Renal cortical epithelial cell (primary cell): ENCODE results near the gene GFRA1. TPM values are rescaled to one million over a fixed set of nuclear protein-coding genes. Genes with fewer than 3 reads are reported as not detected.

ENCODE experiments used
- DNase-seq: peaks from one replicate; pipeline ENCODE4 v3.0.0-alpha.2; 2011; ENCODE audit warnings: low read depth
- total RNA-seq: library from RNA; depleted of rRNA; stranded (reverse); fragments of >200 nt; gene quantifications from 2 replicates; pipeline ENCODE4 v1.2.3, GENCODE V29; 2014

Gene GFRA1
- total RNA-seq, 1 donor from 2014 or later, result 112 TPM

DNA sequence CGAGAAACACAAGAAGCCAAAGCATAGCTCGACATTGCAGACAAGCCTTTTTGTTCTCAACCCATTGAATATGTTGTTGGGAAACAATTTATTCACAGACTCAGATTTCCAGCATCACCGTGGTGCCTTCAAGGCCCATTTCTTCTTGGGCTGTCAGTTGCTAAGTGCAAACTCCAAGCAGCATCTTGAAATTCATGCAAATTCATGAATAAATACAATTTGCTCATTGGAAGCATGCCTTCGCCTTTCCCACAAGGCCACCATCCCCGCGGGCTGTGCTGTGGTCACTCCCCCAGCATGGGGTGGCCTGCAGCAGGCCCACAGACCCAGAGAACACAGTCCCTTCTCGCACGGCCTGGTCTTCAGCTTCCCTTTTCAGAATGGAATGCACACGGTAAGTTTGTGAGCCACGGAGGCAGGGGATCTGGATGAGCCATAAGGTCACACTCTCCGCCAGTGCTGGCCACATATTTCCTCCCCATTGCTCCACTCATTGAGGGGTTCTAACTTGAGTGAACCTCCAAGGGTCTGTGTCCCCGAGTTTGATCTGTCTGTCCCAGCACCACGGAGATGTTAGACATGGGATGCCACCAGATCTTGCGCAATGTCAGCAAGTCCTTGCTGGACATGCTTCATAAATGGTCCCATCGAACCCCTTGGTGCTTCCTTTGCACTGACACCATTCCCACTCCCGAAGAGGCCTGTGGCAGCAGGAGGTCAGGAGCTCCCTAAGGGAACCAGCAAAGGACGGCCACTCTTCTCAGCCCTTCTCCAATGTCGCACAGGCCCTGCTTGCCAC lies 109.5 kb downstream of the GFRA1 start:
- DNase-seq, result no peak

DNA sequence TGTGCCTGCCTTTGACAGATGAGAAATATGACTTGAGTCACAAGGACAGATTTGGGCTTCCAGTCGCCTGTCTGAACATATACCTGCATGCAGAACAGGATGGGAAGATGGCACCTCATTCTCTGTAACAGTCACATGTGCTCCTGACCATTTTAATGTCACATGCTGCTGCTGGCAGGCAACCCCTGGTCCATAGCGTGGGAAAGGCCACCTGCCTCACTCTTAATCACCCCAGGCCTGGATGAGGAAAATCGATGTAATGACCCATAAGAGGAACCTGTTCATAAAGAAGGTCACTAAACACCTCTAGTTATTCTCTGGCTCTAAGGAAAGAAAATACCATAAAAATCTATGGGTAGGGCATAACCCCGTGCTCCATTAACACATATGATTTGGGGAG lies 110.2 kb downstream of the GFRA1 start:
- DNase-seq, result no peak

DNA sequence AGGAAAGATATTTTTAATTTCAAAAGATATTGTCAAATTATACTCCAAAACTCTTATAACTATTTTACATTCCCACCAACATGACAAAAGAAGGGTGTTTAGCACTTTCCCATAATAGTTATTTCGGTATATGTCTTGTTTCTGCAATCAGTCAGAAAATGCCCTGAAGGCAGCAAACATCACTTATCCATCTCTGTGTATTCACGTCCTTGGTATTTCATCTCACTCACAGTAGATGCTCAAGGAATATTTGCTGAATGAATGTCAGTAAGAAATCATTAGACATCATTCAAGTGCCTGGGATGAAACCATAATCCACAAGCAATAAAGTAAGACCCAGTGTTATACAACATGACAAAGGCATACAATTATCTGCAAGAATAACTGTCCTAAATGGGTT lies 112.7 kb downstream of the GFRA1 start:
- DNase-seq, result no peak

DNA sequence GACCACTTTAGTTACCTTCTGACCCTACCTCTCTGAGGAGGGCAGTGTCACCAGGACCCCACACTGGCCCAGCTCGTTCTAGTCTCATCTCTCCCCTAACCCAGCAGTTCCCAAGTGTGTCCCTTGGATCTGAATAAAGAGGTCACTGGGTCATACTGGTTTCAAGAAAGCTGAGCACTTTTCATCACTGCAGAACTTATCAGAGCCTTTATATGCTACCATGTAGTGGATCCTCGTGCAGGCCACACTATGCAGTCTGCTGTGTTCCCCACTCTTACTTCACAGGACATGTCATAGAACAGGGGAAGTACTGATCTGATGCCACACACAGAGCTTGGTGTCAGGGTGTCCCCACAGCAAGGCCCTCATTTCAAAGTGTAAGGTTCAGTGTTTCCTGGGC lies 113.8 kb downstream of the GFRA1 start:
- no peak for DNase-seq

DNA sequence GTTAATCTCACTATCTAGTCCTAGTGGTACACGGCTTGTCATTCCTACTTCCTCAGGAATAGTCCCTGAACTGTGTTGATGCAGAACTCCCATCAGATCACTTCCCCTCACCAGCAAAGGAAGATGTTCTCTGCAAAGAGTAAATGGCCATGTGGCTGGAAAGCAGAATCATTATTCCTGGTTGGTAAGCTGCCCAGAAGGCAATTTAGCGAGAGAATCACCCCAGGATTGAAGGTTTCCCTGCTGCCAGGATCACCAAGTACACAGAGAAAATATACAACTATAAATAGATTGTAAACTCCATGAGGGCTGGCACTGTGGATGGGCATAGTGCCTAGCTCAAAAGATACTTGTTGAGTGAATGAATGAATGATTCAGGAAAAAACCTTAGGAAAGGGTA lies 115.0 kb downstream of the GFRA1 start:
- no peak for DNase-seq

DNA sequence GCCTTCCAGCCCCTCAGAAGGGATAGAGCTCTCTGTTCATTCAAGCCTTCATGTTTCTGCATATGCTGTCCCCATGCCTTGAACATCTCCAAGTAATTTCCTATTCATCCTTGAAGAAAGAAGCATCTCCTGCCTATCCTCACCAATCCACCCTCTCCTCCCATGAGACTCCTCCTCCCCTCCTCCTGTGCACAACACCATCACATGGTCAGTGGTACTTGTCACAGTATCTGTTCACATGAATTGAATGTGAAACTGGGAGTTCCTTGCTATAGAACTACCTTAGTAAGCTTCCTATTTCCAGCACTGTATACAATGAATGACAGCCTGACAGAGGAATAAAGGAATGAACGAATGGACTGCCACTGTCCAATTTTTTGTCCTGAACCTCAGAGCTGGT lies 115.5 kb downstream of the GFRA1 start:
- no peak for DNase-seq

DNA sequence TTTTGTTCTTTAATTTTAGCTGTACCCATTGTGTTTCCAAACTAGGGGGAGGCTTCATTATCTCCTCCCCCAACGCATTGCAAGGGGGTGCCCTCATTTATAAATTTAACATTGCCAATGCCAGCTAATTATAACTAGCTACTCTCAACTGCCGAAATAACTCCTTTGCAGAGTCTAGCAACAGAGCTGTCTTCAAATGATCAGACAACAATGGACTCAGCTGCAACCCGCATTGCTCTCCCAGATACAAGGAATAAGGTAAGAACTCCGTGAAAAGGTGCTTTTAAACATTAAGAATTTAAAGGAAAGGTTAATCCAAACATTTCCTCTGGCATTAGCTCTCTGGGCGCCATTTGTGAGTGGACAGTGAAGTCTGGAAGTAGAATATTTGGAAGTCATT lies 116.2 kb downstream of the GFRA1 start:
- no peak for DNase-seq

DNA sequence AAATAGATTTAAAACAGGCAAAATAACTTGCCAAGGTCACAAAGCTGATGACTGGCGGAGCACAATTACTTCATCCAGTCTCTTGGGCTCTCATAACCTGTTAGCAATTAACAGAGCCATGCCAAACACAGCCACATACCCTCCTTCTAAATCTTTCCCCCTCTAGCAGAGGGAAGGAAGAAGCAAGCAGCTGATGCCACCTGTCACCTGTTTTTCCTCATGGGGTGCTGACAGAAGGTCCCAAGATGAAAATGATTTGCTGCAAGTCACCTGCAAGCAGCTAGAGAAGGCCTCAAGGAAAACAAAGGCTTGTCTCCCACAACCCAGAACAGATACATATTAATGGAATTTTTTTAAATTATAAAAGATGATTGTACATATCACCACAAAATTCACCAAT lies 117.8 kb downstream of the GFRA1 start:
- DNase-seq, result no peak

DNA sequence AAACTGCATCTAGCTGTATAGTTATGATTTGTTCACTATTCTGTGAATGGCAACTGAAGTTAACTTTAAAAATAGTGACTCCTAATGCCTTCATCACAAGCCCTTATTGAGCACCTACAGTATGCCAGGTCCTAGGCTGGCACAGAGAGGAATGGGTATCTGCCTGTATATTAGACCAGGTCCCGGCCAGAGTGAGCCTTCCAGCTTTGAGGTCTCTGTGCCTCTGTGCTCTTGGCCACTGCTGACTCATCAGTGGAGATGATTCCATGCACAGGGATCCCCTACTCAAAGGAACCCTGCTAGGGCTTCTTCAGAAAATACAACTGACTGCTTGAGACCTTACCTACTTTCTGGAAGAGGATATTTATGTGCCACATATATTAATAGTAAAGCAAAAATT lies 118.4 kb downstream of the GFRA1 start:
- DNase-seq, result no peak

DNA sequence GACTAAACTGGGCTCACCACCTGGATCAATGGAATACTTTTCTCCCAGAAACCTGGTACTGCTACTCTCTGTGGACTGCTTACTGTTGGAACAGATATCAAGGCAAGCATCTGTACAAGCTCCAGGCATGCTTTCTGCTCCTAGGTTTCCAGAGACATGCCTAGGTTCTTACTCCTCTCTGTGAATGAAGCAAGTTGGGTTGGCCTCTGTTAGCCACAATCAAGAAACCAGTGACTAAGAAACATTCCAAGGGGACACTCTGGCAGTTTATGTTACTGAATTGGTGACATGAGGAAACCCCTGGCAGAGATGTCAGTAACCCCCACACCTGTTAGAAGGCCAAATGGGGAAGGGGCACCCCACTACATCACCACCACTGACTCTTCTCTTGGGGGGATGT lies 121.9 kb downstream of the GFRA1 start:
- DNase-seq, result peak; percentile 18

DNA sequence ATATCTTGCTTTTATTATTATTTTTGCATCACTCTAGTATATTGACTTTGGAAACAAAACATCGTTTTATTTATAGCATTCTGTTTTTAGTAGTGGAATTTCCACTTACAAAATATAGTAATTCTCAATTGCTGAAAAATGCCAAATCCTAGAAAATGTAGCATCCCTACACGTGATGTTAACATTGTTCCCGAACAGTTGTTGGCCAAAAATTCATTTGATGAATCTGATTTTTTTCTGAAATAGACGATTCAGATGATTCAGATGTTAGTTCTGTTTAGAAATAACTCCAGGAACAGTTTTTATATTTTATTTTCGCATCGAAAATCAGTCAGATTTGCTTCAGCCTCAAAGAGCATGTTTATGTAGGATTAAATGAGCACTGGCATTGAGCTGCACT lies 122.4 kb downstream of the GFRA1 start:
- no peak for DNase-seq

DNA sequence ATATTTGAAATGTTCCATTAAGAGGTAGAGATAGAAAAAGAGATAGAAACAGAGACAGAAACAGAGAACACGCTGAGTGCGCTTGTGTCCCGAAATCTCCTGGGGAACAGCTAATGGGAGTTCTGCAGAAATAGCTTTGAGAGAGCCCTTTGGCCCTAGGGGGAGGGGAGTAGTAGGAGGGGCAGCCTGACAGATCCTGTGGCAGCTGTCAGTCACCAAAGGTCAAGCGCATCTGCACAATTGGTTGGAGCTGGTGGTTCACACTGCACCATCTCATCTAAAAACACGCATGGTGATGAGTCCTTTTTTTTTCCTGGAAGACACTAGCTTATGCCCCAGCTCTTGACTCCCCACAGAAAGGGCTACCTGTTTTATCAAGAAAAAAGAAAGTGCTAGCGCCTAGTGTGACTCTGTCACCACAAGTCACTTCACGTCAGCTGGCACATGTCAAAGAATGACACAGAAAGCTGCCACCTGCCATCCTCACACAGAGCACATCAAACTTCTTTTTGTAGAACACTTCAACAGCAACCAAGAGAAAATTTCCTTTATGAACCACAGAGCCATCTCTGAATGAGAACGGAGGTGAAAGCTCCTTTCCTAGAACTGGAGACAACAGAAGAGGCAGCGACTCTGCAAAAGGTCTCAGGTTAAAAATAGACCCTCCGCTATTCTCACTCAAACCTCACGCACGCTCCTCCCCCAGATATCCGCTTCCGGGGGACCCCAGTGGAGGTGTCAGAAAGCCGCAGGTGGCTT lies 125.7 kb downstream of the GFRA1 start:
- DNase-seq, result no peak

DNA sequence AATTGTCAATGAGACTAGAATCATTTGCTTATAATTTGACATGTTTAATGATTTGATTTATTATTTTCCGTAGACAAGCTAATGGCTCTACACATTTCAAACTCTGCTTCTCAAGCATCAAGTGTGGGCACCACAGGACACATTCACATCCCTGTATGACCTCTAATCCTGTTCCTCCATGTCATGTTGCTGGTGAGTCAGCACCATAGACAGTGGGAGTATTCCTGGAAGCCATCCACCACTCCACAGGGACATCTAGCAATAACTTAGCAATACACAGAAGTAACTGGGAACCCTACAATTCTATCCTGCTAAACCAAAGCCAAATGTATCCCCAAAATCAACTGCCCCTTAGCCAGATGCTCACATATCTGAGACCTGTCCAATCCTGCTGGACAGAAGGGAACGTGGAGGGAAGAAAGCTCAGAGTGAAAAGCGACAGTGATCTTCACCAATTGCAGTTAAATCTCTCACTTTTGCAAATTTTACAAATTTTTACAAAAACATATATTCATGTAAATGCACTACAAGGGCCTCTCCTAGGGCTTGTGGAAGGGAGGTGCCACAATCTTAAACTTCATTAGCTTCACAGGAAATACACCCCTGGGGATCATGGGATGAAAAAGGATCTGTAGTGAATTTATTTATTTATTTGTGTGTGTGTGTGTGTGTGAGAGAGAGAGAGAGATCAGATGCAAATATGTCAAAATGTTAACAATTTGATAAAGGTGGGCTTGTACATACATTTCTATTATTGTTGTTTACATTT lies 126.5 kb downstream of the GFRA1 start:
- DNase-seq, result peak; percentile 53

DNA sequence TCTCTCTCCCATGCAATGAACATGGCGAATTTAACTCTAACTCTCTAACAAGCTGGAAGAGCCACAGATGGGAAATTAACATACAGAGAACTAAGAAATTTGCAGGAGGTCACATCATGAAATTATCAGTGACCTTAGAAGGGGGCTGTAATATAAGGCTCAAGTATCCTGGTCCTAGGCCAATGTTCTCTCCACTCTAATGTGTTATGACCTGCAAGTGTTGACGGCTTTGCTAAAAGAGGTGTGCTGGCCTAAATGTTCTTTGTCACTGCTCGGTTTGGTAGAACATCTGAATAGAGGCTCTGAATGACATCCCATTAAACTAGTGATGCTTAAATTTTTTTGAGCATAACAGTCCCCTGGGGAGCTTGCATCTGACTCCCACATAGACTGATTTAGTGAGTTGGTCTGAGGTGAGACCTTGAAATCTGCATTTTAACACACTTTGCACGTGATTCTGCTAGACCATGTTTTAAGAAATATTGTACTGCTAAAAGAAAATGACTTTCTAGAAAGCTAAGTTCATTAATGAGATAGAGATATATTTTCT lies 129.3 kb downstream of the GFRA1 start:
- DNase-seq, result no peak

DNA sequence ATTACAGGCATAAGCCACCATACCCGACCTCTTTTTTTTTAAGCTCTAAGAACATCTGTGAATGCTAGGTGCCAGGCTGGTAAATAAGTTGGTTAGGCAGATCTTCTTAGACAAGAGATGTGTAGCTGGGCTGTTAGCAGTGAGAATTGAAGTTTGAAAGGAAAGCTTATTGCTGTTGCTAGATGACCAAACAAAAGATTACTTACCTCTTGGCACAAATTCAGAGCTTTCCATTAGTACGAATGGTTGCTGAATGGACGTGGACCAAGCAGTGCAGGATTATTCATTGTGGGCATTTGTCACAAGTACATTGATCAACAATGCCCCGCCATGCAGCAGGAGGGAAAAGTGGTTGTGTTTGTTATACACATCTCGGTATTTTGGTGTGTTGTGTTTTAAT lies 131.2 kb downstream of the GFRA1 start:
- DNase-seq, result peak; percentile 6

DNA sequence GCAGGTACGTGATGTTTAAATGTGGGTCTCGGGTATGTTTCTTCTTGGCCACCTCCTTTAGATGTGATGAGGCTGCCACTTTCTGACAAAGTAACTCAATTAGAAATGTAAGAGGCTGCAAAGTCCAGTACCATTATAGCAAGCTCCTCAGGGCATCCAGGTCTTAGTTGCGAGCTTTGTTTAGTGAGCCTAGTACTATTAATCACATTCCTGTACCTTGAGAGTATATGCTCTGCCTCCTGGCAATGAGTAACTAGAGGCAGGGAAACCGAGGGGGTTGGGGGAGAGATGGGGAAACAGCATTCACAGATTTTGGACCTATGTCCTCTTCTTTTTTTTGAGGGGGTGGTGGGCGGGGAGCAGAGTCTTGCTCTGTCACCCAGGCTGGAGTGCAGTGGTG lies 131.8 kb downstream of the GFRA1 start:
- peak; percentile 46 for DNase-seq

DNA sequence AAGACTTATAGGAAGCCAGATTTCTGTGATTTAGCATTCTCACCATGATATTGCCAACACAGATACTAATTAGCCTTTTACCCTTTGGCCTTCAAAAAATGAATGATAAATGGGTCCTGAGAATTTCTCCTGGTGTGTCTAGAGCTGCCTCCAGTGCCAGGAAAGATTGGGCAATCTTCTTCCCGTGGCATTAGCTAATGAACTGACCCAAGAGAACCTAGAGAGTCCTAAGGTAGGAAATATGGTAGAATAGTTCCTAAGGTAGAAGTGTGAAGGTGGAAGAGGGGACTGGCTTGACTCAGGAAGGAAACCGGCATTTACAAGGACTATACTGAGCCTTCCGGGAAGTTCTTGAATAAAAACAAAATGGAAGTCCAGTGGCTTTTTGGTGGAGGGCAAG lies 133.1 kb downstream of the GFRA1 start:
- DNase-seq, result no peak

DNA sequence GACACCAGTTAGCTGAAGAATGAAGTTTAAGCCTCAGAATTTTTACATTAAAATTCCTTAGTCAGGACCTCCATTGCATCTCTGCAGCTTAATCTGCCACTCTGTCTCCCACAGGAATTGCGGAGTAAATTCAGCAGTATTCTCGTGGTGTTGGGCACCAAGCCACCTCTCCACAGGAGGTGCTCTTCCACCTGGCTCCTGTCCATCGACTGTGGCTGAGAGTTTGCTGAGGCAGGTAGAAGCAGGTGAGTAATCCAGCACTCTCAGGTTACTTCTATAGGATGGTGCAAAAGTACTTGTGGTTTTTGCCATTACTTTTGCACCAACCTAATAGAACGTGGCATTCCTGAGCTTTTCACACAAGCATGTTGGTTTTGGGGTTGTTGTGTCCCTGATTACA lies 134.1 kb downstream of the GFRA1 start:
- no peak for DNase-seq

DNA sequence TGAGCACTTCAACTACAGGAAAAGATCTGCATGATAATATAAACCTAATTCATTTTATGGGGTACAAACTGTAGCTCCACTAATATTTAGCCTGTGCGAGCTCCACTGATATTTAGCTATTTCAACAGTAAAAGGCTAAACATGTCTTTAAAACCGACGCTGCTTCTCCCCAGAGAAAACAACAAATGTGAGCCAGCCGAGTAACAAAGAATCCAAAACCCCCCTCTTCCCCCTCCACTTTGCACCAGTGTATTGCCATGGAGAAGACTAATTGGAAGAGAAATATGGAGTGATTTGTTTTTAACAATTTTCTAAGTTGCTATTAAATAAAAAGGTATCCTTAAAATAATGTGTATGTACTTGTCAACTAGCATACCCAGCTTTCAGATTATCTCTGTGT lies 136.7 kb downstream of the GFRA1 start:
- DNase-seq, result no peak

DNA sequence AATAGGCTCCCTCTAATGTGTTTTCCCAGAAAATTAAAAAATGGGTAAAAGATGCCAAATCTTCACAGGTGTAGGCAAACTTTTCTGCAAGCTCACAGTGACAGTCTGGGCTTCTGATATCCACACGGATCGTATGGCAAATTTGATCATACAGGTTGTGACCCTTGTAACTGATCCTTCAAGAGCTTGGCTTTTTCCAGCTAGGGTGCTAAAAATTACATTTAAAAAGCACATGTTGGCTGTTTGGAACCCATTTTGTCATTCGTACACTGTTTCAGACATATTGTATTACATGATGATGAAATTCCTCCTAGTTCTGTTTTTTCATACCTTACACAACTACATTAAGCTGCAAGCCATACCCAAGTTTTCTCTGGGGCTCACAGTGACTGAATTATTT lies 138.7 kb downstream of the GFRA1 start:
- DNase-seq, result no peak

DNA sequence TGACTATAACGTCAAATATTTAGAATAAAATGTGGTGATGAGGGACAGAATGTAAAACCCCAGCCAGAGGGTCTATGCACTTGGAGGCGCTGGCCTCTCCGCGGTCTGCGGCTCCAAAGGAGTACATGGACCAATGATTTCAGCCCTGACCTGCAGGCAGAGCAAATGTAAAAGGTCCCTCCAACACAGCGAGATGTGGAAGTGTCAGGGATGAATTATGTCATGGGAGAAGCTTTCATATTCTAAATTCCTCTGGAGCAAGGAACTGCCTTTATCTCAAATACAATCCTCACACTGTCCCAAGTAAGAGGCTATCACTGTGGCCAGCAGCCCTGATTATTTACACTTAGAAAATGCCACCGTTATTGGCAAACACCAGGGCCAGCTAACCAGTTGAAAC lies 139.4 kb downstream of the GFRA1 start:
- DNase-seq, result no peak

DNA sequence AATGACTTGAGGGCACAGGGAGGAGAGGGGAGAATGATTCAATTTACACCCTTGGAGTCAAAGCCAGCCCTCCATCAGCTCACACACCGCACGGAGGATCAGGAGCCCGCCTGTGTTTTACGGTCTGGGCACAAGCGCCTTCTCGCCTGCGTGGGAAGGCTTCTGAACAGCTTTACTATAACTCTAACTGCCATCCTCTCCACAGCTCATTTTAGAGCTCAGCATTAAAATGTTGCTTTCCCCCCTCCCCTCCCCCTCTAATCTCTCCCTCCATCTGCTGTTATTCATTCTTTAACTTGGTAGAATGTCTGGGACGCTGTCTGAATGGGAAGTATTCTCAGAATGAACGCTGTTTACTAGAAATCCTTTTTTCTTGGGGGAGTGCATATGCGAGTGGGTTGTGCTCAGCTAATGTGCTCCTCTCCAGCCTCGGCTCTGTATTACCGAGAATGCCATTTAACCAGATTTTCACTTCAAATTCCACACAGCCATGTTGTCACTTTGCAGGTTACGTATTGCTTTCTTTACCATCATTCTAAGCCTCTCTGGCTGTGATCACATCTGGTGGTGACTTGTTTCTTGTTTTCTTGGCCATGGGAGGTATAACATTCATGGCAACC lies 140.1 kb downstream of the GFRA1 start:
- DNase-seq, result no peak
